SW 1271 (cell line): ENCODE results near the gene PALLD.

Source experiments
- DNase-seq, 2 experiments: peaks; one replicate each; lab custom pipeline; 2025; lab: John Stamatoyannopoulos, UW

Gene PALLD

DNA sequence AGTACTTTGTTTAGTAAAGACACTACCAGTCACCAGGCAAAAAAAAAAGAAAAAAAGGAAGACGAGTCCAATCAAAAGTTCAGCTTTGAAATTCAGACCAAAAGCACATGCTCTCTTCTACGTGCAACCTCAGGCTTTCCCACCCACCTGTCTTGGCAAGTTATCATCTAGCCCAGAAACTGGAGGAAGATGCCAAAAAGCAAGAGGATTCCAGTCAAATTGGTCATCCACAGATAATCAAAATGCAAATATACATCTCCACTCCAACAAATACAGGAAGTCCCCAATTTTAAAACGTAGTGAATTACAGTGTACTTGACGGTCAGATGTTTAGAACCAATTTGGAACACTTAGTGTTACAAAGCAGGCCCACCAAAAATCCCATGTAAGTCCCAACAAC is 96.5 kb downstream of the PALLD start:
- no peak for DNase-seq

DNA sequence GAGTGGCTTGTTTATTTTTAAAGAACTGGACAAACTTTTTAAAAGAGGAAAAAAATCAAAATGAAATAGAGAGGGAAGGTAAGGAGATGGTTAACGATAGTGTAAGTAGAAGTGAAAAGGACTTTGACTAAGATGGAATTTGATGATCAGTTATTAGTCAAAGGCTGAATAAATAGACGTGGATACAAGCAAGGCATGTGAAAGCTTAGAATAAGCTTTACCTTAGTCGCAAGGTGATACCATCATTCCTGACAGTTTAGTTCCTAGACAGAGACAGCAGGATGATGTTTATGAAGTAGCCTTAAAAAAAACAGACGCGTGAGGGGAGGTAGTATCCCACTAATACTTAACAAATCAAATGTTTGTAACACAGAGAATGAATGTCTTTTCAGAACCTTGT is 97.3 kb downstream of the PALLD start:
- no peak for DNase-seq

DNA sequence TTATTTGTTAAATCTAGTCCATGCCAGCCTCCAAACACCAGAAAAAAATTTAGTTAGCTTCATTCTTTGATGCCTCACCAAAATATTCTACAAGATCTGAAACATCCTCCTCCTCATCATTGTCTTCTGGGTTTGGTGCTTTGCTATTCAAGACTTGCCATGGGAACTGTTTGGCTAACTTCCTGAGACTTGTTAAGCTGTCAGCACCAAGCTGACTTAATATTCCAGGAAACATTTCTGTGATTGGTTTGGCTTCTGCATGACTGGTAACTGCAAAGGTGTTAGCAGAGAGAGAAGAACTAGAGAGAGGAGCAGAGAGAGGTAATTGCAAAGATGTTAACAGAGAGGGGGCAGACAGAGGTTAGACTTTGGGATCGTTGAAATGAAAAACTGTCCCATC is 101.3 kb downstream of the PALLD start:
- DNase-seq: no peak

DNA sequence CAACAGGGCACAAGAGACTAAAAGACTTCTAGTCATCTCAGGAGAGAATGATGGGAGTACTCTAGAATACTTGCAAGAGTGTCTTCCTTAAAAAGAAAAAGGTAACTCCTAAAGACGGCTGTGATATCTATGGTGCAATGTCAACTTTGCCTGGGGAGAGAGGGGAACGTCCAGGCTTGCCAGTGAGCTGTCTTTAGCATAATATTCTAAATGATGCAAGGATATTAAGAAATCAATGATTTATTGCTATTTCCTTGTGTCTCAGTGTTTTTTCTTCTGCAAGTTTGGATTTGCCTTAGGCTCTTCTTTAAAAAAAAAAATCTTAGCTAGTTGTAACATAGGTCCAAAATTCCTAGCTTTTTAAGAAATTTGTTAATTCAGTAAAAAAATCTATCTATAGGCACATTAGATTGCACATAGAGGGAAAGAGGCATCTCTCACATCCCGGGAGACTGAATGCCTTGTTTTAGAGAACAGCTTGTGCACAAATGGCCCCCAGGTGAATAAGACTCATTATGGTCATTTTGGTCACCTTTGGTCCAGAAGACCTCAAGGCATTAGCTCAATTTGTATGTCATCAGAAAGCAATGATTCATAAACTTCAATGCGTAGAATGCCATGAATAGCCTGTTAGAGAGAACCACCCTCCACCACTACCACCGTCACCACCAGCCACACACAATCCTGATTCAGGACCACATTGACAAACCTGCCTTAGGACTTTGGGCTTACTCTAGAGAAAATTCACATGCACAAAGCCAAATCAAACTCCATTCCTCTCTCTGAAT is 104.1 kb downstream of the PALLD start:
- DNase-seq: no peak

DNA sequence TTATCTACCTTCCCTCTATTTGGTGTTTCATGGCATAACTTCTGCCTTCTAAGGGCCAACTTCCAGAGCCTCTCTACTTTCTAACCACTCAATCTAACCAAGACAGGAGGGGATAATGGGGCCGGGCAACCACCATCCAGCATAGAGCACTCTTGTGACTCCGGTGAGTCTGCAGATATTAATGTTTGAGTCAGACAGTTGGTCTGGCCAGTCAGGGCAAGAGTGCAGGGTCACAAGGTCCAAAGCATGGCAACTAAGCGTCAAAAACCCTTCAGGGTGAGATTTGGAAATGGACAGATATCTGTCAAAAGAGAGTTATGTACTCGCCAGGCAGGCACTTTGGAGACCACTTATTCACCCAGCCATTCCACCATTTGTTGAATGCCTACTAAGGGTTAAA is 105.0 kb downstream of the PALLD start:
- DNase-seq: no peak

DNA sequence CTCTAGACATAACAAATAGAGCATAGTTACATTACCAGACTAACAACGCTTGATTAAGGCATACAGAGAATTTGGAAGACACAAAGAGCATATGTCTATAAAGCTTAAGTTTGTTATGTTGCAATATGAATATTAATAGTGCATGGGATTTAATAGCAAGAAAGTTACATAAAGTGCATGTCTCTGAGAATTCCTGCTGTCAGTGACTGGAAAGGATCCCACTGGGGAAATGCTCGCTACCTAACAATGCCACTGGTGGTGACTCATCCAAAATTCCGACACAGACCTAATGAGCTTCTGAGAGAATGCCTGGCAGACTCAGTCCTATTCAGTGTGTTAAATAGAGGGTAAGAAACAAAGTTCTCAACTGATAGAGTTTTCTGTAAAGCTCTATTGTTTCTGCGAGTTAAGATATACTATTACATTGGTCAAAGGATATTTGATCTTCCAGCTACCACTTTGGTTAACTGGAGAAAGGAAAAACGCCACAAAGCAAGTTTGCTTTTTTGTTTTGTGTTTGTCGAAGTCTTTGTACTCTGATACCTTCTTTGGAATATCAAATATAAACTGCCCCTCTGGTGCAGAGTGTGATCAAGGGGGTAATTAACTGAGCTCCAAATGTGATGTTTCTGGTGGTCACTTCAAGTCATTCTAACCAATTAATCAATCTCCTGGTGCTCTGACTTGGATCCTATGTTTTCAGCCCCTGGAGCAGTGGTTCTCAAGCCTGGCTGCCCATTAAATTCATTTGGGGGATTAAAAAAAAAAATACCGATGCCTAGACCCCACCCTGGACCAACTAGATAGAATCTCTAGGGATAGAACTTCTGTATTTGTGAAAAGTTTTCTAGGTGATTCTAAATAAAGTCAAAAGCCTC is 107.9 kb downstream of the PALLD start:
- DNase-seq: peak; percentile 7 to 62

DNA sequence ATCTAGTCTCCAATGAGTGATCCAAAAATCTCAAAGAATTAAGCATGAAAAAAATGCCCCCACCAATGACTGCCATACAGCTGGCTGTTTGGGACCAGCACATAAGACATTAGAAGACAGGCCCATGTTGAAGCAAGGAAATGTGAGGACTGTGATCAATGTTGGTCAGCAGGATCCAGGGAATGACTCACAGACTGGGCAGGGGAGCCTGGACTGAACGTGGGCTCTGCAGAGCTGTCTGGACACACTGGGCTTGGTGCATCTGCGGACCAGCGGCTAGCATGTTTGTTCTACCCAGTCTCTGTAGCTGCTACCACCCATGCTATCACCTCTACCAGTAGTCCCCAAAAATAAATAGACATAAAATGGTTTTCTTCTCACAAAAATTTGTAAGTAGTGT is 108.6 kb downstream of the PALLD start:
- DNase-seq: no peak

DNA sequence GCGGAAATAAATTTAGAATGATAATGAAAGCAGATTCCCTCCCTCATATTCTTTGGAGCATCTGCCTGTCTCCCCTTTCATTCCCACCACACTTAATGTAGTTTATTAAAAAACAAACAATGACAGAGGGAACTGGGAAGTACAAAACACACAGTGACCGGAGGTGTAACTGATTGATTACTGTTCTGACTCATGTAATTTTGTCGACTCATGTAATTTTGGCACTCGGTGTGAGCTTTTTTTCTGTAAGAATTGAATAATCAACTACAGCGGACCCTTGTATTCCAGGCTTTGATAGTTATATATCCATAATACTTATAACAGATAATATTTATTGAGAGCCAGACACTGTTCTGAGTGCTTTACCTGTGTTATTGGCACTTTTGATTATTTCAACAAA is 110.4 kb downstream of the PALLD start:
- DNase-seq: no peak

DNA sequence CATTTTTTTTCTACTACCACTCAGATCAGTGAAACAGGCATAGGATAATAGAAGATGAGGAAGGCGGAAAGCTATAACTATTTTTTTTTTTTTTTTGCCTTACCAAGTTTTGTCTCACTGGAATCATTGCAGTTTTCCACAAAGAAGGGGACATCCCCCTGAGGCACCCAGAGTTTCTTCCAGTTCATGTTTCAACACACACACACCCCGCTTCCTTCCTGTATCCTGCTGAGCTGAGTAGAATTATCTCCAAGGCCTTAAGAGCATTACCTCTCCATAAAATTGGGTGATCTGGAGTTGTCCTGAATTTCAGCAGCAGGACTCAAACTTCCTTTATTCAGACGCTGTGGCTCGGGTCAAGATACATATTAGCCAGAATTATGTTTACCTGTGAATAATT is 111.9 kb downstream of the PALLD start:
- DNase-seq: no peak

DNA sequence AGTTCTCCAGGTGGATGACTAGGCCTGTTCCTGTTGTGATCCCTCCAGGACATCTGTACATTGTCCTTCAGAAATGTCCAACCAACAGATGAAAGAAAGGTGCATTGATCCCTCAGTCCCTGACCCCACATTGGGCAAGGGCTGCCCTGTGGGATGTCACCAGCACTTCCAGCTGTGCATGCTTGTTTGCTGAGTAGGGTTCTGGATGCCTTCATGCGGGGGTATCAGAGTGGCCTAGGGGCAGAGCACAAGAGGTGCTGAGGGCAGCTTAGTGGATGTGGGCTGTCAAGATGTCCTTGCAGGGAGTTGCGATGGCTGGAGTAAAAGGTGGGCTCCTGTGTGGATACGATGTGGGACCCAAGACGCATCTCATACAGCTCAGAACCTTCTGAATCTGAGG is 112.5 kb downstream of the PALLD start:
- no peak for DNase-seq

DNA sequence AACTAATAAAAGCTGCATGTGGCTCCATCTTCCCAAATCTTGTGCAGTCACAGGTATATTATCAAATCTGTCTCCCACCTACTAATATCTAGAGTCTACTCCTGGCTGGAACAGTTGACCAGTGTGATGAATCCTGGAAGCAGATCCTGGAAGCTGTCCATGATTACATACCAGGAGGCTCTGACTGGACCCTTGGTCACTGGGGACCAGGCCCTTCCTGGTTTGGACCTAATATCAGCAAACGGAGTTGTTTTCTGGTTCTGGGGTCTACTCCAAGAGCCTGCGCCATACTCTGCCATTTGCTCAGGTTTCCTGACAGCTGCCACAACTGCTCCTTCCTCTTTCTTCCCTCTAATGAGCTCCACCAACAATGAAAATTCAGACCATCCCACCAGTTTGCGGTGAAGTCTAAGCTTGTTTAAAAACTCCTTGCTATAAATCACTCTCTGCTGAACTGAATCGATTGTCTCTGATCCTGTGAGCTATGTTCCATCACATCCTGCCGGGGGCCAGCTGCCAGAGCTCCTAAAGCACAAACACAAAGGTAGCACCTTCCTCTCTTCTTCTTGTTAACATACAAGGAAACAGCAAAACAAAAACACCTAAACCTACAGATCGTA is 114.2 kb downstream of the PALLD start:
- no peak for DNase-seq

DNA sequence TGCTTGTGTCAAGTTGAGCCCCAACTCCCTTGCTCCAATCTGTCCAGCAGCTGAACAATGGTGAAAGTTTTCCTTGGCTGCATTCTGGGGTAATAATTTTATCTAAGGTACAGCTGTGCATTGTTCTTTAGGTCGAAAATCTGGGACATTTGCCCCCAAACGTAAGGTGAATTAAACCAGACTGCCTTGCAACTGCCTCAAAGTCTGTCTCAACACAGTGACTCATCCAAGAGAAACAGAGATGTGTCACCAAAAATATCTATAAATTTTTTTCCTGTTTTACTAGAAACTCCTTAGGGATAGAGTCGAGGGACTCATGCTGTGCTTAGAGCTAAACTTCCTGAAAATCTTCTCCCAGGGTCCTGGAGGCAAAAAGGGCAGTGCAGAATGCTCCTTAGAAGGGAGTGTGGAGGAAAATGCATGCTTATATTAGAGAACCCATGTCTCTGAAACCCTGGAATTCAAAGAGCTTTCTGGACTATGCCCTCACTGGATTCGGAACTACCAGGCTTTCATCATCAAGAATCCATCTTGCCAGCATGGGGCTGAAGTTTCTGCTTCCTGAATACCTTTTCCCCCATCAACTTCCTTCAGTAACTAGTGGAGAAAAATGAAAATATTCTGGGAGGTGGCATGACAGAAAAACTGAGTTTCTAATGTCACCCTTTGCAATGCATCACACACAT is 115.7 kb downstream of the PALLD start:
- DNase-seq: no peak

DNA sequence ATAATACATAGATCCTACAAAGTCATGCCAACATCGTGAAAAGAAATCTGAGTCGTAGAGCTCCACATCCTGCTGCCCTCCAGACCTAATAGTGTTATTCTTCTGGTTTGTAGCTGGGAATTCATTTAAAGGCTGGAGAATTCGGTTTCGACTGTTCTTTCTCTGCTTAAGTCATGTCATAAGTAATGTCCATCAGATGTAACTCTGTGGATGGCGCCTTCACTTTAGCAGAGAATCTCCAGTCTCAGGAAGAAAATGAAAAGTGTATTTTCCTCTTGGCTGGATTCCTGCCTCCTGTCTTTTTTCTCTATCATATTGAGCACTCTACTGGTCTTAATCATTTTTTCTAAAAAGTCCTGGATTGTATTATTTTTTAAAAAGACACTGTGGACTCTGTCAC is 117.0 kb downstream of the PALLD start:
- DNase-seq: no peak

DNA sequence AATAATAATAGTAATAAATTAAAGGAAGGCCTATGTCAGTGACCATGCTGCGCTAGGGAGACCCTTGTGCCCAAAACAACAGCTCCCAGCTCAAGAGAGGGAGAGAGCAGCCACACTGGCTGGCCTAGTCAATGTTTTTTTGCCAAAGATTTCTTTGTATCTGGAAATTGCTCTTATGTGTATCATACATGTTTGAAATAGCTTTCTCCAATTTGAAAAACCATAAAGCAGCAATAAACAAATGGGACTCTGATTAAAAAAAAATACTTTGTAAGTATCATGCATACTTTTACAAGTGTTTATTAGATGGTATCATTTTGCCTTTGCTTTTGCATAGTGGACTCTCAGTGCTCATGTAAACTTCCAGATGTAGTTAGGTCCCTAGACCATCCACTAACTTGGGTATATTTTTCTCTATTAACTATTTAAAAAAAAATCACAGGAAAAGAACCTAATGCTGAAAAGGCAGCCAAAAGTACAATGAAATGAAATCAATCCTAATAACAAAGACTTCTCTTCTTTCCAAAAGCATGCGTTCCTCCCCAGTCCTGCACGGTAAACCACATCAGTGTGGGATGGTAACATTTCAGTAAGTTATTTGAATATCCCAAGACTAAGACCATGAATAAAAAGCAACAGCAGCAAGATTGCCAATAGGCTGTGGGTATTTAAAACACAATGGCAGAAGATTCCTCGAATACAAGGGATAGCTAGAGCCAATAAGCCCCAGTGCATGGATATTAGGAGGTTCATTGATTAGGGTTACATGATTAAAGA is 117.6 kb downstream of the PALLD start:
- DNase-seq: no peak

DNA sequence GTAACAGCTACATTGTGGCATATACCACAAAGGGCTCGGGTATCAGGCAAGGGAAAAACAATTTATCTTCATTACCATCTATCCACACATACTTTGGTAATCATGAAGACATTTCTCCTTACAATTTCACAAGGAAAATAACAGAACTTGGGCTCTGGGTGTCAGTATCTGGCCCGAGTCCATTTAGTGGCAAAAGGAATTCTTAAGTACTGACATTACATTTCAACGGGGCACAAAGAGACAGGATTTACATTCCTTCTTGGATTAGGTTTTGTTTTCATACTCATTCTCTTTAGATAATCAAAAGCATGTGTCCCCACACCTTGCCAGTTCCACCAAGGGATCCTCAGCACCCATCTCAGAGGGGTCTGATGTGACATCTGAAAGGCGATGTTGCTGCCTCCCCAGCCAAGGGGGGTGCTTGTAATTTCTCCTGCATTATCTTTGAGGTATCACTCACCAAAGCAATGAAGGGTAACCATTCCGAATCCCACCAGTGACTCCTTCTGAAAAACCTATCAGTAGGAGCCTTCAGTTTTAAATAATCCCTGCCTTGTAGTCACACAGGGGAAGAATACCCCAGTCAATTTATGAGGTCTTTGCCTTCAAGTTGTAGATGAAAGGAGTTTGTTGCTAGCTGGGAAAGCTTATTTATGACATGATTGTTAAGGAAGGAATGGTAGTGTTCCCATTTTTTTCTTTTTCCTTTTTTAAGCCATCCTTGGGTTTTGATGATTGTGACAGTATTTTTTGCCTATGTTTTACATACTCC is 118.6 kb downstream of the PALLD start:
- DNase-seq: no peak

DNA sequence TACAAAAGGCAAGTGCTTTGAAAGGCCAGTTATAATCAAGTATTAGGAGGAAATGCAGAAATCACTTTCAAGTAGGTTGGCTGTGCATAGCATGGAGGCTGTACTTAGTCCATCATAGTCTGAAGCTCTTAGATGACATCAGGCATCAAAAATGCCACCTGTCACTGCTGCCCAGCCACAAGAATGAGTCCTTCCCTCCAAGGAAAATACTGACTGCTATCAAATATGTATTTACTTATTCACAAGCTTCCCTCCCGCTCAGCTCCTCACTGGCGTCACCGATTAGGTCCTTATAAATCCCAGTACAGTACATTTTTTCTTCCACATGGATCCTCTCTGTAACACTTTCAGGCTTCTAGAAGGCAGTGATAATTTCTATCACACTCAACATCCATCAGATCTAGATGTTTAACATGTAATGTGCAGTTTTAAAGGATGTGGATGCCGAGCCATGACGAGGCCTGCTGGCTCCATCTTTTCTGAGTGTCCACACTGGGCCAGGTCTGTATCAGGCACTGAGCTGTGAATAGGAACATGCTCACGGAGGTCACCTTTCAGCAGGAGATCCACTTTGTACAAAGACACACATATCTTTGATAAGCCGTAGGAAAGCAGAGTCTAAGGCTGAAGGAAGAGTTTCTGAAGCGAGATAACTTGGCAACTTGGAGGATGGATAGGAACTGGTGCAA is 121.9 kb downstream of the PALLD start:
- DNase-seq: peak in 1 of 2 experiments; percentile 3

DNA sequence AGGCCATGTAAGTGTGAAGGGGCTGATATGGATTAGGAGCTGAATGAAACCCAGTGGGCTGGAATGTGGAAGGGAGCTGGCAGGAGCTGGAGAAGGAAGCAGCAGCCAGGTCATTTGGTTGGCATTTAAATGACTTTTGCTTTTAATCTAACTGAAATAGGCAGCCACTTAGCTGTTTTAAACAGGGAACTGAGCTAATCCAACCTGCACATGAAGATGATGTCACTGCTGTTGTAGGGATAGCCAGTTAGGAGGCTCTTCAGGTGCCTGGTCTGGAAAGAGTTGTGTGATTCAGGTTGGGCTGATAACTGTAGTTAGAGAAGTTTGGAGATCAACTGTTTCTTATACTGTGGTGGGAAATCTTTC is 122.4 kb downstream of the PALLD start:
- DNase-seq: no peak

DNA sequence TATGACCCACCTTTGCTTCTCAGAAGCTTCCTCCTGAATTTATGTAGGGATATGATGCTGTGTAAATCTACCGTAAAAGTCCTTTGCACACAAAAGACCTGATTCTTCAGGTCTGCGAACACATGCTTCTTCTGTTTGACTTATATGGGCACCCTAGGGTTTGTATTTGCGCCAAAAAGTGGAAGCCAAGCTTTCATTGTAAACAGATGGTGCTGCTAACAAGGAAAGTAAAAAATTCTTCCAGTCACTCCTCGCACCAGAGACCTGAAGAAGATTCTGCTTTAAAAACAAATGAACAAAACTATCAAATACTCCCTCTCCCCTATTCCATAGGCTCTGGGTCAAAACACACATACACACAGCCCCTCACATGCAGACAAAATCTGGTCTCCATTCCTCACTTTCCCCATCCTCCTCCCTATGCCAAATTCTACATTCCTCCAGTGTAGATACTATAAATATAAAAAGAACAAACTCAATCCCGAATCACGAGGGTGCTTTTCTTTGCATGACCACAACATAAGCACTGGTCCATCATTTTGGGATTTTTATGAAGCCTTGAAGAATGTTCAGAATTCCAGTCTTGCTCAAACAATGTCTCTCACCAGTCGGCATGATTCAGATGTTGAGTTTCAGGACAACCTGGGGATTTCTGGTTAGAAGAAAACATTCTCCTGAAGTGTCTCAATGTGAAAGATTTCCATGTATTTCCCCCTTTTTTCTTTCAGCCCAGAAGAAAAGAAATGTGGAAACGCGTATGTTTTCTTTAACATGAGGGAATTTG is 125.1 kb downstream of the PALLD start:
- no peak for DNase-seq

DNA sequence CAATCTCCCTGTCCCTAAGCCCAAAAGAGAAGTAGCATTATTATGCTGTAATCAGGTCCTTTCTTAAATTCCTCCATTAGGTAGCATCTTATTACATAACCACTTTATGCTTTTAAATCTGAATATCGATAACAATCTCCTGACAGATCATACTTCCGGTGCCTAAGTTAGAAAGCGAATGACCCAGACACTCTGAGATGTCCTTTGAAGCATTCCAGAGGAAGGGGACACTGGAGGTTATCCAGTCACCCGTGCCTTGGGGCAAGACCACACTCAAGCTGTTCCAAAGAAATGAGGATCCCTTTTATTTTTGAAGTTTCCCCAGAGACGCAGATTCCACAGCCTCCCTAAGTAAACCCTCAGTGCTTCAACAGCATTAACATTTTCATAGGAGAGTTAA is 125.7 kb downstream of the PALLD start:
- no peak for DNase-seq
